D721Med (cell line): ENCODE data around the gene GPR183.

ENCODE experiments used
- DNase-seq: peaks from one replicate; pipeline ENCODE4 v3.0.0; 2011; ENCODE audit warnings: low spot score; ENCODE audit not compliant: insufficient read length
- FAIRE-seq: peaks from 2 replicates; lab custom pipeline; 2011; peaks lifted over from hg19 to GRCh38; lab: Jason Lieb, UNC
- TF ChIP-seq, protein P1 (sequence below): IDR thresholded peaks from 2 replicates; pipeline ENCODE4 v1.5.1; 2012; ENCODE audit warnings: mild to moderate bottlenecking, control low read depth; ENCODE audit not compliant: insufficient read depth; ENCODE audit errors: missing control alignments

Gene GPR183

DNA sequence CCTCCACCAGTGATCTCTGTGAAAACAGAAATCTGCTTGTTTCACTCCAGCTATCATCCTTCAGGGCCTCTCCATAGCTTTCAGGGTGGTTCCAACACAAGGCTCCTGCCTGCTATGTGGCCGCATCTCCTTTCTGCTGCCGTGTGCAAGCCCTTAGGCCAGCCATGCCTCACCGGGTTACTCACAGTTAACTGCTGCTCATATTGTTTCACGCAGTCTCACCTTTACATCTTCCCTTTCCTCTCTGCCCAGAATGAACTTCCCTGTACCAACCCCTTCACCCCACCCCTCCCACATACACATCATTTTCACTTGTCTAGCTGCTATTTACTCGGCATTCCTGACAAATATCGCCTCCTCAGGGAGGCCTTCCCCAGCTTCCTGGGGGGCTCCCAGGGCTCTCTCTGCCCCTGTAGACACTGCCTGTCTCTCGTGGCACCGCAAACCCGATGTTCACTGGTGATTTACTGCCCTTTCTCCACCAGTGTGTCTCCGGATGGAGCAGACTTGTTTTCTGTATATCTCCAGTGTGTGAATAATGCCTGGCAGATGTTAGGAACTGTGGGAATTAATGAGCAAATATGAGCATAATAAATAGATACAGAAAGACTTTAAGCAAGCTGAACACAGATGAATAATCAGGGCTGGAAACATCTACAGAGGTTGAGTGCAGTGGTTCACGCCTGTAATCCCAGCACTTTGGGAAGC lies 39.3 kb upstream of the GPR183 start:
- TF ChIP-seq, protein P1, sequence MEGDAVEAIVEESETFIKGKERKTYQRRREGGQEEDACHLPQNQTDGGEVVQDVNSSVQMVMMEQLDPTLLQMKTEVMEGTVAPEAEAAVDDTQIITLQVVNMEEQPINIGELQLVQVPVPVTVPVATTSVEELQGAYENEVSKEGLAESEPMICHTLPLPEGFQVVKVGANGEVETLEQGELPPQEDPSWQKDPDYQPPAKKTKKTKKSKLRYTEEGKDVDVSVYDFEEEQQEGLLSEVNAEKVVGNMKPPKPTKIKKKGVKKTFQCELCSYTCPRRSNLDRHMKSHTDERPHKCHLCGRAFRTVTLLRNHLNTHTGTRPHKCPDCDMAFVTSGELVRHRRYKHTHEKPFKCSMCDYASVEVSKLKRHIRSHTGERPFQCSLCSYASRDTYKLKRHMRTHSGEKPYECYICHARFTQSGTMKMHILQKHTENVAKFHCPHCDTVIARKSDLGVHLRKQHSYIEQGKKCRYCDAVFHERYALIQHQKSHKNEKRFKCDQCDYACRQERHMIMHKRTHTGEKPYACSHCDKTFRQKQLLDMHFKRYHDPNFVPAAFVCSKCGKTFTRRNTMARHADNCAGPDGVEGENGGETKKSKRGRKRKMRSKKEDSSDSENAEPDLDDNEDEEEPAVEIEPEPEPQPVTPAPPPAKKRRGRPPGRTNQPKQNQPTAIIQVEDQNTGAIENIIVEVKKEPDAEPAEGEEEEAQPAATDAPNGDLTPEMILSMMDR, result no peak
- no peak for DNase-seq
- no peak for FAIRE-seq

GRCh38 chr13:99345345-99345744 lies 38.1 kb upstream of the GPR183 start:
- TF ChIP-seq, protein P1, result no peak
- FAIRE-seq, result no peak

GRCh38 chr13:99344610-99345208 lies 37.5 kb upstream of the GPR183 start:
- TF ChIP-seq, protein P1, result no peak
- DNase-seq (no peak), FAIRE-seq (no peak)

More at GRCh38 chr13:99345345-99345744, 38.1 kb upstream of the GPR183 start:
- DNase-seq, result no peak

DNA sequence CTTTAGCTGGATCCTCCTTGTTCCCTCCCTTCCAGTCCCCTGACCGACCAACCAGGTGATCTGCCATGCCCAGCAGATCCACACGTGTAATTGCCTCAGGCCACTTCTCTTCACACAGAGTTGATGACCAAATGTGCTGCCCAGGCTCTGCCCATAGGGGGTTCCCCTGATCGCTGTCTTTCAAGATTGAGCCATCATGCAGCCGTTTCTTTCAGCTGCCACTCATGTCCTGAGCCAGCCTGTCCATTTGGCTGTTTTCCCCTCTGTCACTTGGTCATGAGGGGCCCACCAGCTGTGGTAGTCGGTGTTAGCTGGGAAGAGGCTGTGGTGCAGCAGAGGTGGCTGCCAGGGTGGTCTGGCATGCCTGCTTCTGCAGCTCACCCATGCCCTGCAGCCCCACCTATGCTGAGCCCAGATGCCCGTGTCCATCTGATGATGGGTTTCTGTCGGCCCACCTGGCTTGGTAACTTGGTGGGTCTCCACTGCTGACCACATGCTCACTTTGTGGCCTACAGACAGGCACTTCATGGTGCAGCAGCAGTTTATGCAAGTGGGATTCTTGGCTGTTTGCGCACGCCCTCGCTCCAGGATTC lies 35.6 kb upstream of the GPR183 start:
- FAIRE-seq (no peak), DNase-seq (no peak)
- TF ChIP-seq, protein P1, result no peak

- DNase-seq (no peak), FAIRE-seq (no peak)
Observed at GRCh38 chr13:99341969-99342722, 34.9 kb upstream of the GPR183 start.

DNA sequence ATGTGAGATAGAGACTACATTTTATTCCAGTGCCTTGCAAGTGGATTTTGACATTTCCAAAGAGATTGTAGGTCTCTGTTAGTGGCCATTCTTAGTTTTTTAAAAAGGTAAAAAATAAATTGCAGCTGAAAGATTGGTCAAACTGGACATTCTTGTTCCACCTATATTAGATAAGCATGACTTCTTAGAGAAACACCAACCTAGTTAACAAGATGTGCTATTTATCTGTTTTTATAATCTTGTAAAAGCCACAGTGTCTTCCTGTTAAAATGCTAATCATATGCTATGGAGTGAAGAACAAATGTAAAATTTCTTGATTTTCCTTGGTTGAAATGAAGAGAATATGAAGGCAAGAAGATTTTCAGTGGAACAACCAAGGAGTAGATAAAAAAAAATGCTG lies 33.4 kb upstream of the GPR183 start:
- DNase-seq (no peak), FAIRE-seq (no peak)
- TF ChIP-seq, protein P1, result no peak

More at GRCh38 chr13:99341969-99342722, 34.9 kb upstream of the GPR183 start:
- TF ChIP-seq, protein P1, result no peak
